Measurements from ENCODE around the gene CAV3.

CAV3 gene

GRCh38 chr3:8736436-8736835 is 2.8 kb downstream of the CAV3 start:
- no peak overlapping the region for H3K4me3 ChIP-seq (ENCODE audit: insufficient read depth, low read length, poor library complexity, severe bottlenecking)
- no peaks in the 10 kb centered on the region for H3K9me2 ChIP-seq (replicated peaks; ENCODE audit: insufficient read depth, low read length)
- no peak for TF ChIP-seq EZH2phosphoT487 (conservative IDR thresholded peaks at IDR 0.05; ENCODE audit: low read length)
- TF ChIP-seq, protein P1, sequence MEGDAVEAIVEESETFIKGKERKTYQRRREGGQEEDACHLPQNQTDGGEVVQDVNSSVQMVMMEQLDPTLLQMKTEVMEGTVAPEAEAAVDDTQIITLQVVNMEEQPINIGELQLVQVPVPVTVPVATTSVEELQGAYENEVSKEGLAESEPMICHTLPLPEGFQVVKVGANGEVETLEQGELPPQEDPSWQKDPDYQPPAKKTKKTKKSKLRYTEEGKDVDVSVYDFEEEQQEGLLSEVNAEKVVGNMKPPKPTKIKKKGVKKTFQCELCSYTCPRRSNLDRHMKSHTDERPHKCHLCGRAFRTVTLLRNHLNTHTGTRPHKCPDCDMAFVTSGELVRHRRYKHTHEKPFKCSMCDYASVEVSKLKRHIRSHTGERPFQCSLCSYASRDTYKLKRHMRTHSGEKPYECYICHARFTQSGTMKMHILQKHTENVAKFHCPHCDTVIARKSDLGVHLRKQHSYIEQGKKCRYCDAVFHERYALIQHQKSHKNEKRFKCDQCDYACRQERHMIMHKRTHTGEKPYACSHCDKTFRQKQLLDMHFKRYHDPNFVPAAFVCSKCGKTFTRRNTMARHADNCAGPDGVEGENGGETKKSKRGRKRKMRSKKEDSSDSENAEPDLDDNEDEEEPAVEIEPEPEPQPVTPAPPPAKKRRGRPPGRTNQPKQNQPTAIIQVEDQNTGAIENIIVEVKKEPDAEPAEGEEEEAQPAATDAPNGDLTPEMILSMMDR (IDR thresholded peaks at IDR 0.05; ENCODE audit: insufficient read depth, low read length, poor library complexity, severe bottlenecking) = no peak
- no peaks in the 10 kb centered on the region for H3K36me3 ChIP-seq (ENCODE audit: low read length)
- no peaks in the 10 kb centered on the region for H3F3A ChIP-seq (ENCODE audit: insufficient read depth)
- H3K4me2 ChIP-seq (ENCODE audit: low read depth, low read length, poor library complexity, severe bottlenecking) = no peak overlapping the region
- no peaks in the 10 kb centered on the region for H3K9me3 ChIP-seq (ENCODE audit: insufficient read depth, low read length)
- no peaks in the 10 kb centered on the region for H4K20me1 ChIP-seq (ENCODE audit: low read depth, low read length)
- H3K27me3 ChIP-seq (ENCODE audit: low read length) = no peaks in the 10 kb centered on the region
- H3K79me2 ChIP-seq (ENCODE audit: insufficient read depth, low read length) = no peaks in the 10 kb centered on the region
- H2AFZ ChIP-seq (ENCODE audit: low read depth, low read length, severe bottlenecking) = no peak overlapping the region
- H3K27ac ChIP-seq (ENCODE audit: low read depth, low read length) = no peak overlapping the region
- no peak overlapping the region for H3K9ac ChIP-seq (ENCODE audit: low read length)

DNA sequence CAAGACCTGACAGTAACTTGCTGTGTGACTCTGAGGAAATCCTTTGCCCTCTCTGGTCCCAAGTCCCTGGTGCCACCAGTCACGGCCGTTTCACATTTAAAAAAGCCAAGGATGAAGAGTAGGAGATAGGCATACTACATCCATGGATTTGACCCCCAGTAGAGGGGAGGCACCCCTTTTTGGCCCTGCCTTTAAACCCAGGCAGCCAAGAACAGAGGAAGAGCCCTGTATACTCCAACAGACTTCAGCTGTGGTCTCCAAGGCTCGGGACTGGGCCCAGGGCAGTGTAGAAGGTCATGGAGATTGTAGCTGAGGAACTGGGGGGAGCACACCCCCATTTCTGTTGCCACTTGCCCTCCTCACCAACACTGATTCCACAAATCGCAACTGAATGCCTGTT is 3.7 kb downstream of the CAV3 start:
- no peak overlapping the region for H3K27ac ChIP-seq (ENCODE audit: low read depth, low read length)
- H3F3A ChIP-seq (ENCODE audit: insufficient read depth) = no peaks in the 10 kb centered on the region
- no peak overlapping the region for H3K4me3 ChIP-seq (ENCODE audit: insufficient read depth, low read length, poor library complexity, severe bottlenecking)
- H3K36me3 ChIP-seq (ENCODE audit: low read length) = no peaks in the 10 kb centered on the region
- TF ChIP-seq, protein P1 (IDR thresholded peaks at IDR 0.05; ENCODE audit: insufficient read depth, low read length, poor library complexity, severe bottlenecking) = no peak
- no peak for TF ChIP-seq EZH2phosphoT487 (conservative IDR thresholded peaks at IDR 0.05; ENCODE audit: low read length)
- no peaks in the 10 kb centered on the region for H3K27me3 ChIP-seq (ENCODE audit: low read length)
- no peaks in the 10 kb centered on the region for H3K9me2 ChIP-seq (replicated peaks; ENCODE audit: insufficient read depth, low read length)
- no peak overlapping the region for H3K9ac ChIP-seq (ENCODE audit: low read length)
- H2AFZ ChIP-seq (ENCODE audit: low read depth, low read length, severe bottlenecking) = no peak overlapping the region
- H4K20me1 ChIP-seq (ENCODE audit: low read depth, low read length) = no peaks in the 10 kb centered on the region
- H3K79me2 ChIP-seq (ENCODE audit: insufficient read depth, low read length) = no peaks in the 10 kb centered on the region
- H3K4me2 ChIP-seq (ENCODE audit: low read depth, low read length, poor library complexity, severe bottlenecking) = no peak overlapping the region
- H3K9me3 ChIP-seq (ENCODE audit: insufficient read depth, low read length) = no peaks in the 10 kb centered on the region

GRCh38 chr3:8737823-8738222 is 4.2 kb downstream of the CAV3 start:
- H3K36me3 ChIP-seq (ENCODE audit: low read length) = no peaks in the 10 kb centered on the region
- H3K27ac ChIP-seq (ENCODE audit: low read depth, low read length) = no peak overlapping the region
- TF ChIP-seq, protein P1 (IDR thresholded peaks at IDR 0.05; ENCODE audit: insufficient read depth, low read length, poor library complexity, severe bottlenecking) = no peak
- no peak for TF ChIP-seq EZH2phosphoT487 (conservative IDR thresholded peaks at IDR 0.05; ENCODE audit: low read length)
- H3K27me3 ChIP-seq (ENCODE audit: low read length) = no peaks in the 10 kb centered on the region
- H3F3A ChIP-seq (ENCODE audit: insufficient read depth) = no peaks in the 10 kb centered on the region
- H3K79me2 ChIP-seq (ENCODE audit: insufficient read depth, low read length) = no peaks in the 10 kb centered on the region
- H3K9ac ChIP-seq (ENCODE audit: low read length) = no peak overlapping the region
- no peak overlapping the region for H3K4me2 ChIP-seq (ENCODE audit: low read depth, low read length, poor library complexity, severe bottlenecking)
- no peaks in the 10 kb centered on the region for H3K9me2 ChIP-seq (replicated peaks; ENCODE audit: insufficient read depth, low read length)
- no peak overlapping the region for H2AFZ ChIP-seq (ENCODE audit: low read depth, low read length, severe bottlenecking)
- H3K9me3 ChIP-seq (ENCODE audit: insufficient read depth, low read length) = no peaks in the 10 kb centered on the region
- no peaks in the 10 kb centered on the region for H4K20me1 ChIP-seq (ENCODE audit: low read depth, low read length)
- H3K4me3 ChIP-seq (ENCODE audit: insufficient read depth, low read length, poor library complexity, severe bottlenecking) = no peak overlapping the region
